ENCODE data around the gene CDH5. TPM values are rescaled to one million over a fixed set of nuclear protein-coding genes. Genes with fewer than 3 reads are reported as not detected.

CDH5 gene
- total and polyA plus RNA-seq, 12 donors: 39.4 to 81.2 (median 52.9) TPM

DNA sequence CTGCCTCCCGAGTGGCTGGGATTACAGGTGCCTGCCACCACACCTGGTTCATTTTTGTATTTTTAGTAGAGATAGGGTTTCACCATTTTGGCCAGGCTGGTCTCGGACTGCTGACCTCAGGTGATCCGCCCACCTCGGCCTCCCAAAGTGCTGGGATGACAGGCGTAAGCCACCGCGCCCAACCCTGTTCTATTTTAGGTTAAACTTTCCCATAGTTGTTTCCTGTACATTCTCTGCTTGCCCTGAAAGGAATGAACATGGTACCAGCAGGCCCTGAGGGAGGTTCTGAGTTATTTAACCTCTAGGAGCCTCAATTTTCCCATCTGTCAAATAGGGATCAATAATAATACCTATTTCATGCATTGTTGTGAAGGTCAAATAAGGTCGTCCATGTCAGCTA, 11.0 kb upstream of the CDH5 start:
- ATAC-seq (no peak), DNase-seq (no peak)
- Histone ChIP-seq H3K27ac (no peak overlapping the region), H3K4me1 (peaks cover 7 to 41% (median 22%) of the 10 kb centered on the region in 9 donors), H3K9me3 (no peaks in the 10 kb centered on the region), H3K27me3 (peaks cover 0 to 34% (median 8%) of the 10 kb centered on the region in 7 donors), H3K4me3 (no peak overlapping the region), H3K36me3 (no peaks in the 10 kb centered on the region)
- 57 to 70% methylated on average over 8 of the region's 8 CpGs for WGBS, 2 donors
- TF ChIP-seq, protein P1, sequence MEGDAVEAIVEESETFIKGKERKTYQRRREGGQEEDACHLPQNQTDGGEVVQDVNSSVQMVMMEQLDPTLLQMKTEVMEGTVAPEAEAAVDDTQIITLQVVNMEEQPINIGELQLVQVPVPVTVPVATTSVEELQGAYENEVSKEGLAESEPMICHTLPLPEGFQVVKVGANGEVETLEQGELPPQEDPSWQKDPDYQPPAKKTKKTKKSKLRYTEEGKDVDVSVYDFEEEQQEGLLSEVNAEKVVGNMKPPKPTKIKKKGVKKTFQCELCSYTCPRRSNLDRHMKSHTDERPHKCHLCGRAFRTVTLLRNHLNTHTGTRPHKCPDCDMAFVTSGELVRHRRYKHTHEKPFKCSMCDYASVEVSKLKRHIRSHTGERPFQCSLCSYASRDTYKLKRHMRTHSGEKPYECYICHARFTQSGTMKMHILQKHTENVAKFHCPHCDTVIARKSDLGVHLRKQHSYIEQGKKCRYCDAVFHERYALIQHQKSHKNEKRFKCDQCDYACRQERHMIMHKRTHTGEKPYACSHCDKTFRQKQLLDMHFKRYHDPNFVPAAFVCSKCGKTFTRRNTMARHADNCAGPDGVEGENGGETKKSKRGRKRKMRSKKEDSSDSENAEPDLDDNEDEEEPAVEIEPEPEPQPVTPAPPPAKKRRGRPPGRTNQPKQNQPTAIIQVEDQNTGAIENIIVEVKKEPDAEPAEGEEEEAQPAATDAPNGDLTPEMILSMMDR (IDR thresholded peaks at IDR 0.05): no peak
- intact Hi-C loops (cut with DNase I): loop anchor here in 5 of 10 donors (5.0 kb wide), 1 partner anchor 127 kb away; no protein-coding TSS in a partner anchor

DNA sequence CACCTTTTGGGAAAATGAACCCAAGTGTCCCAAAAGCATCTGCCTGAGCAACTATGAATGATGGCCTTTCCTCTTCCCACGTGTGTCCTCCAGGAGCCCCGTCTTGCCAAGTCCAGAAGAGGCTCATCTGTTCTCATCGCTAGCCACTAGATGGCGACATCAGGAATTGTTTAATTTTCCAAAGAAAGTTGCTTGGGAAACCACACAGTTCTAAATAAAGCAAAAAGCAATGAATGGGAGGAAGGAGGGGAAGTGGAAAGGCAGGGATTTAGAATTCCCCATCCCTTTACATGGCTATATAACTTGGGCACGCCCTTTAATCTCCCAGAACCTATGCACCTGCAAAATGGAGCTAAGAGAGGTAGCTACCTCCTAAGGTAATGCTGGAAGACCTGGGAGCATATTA, 9.0 kb upstream of the CDH5 start:
- H3K27me3 ChIP-seq: peaks cover 0 to 19% (median 0%) of the 10 kb centered on the region in 7 donors
- 0 to 1% methylated on average over 5 of the region's 5 CpGs for WGBS, 2 donors
- intact Hi-C loops (cut with DNase I): loop anchor here in 6 of 10 donors (2.0 to 5.0 kb wide), 2 partner anchors 125 kb away; no protein-coding TSS in a partner anchor
- TF ChIP-seq, protein P1 (IDR thresholded peaks at IDR 0.05): peak; percentile 62 to 87 (median 81)
- H3K9me3 ChIP-seq: no peaks in the 10 kb centered on the region
- H3K27ac ChIP-seq: peak overlapping the region in 5 of 10 donors; percentile 32 to 96 (median 40)
- H3K36me3 ChIP-seq: no peaks in the 10 kb centered on the region
- peak in 1 of 2 donors; percentile 78 for DNase-seq
- H3K4me3 ChIP-seq: no peak overlapping the region
- peaks cover 7 to 61% (median 37%) of the 10 kb centered on the region in 9 donors for H3K4me1 ChIP-seq
- ATAC-seq: peak in 6 of 8 donors; percentile 17 to 45 (median 32)

DNA sequence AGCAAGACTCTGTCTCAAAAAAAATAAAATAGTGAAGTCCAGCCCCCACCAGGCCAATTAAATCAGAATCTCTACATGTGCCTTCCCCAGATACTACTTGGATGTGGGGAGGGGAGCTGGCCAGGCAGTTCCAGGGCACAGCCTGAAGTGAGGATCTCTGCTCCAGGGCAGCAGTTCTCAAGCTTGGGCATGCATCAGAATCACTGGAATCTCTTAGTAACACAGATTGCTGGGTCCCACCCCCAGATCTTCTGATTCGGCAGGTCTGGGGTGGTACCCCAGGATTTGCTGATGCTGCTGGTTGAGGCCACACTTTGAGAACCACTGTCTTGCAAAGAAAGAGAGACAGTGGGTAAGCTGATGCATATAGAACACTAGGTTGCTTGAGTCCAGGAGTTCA, 8.3 kb upstream of the CDH5 start:
- WGBS, 2 donors: 89 to 95% methylated on average over 1 of the region's 1 CpG
- Histone ChIP-seq H3K4me1 (peaks cover 7 to 68% (median 38%) of the 10 kb centered on the region in 9 donors), H3K27ac (peak overlapping the region in 7 of 10 donors; percentile 30 to 96 (median 53)), H3K4me3 (no peak overlapping the region), H3K36me3 (no peaks in the 10 kb centered on the region), H3K27me3 (peaks cover 0 to 20% (median 2%) of the 10 kb centered on the region in 7 donors), H3K9me3 (no peaks in the 10 kb centered on the region)
- no peak for DNase-seq
- no peak for ATAC-seq
- TF ChIP-seq, protein P1 (IDR thresholded peaks at IDR 0.05): no peak
- intact Hi-C loops (cut with DNase I): loop anchor here in 5 of 10 donors (5.0 kb wide), 1 partner anchor 124 kb away; no protein-coding TSS in a partner anchor

DNA sequence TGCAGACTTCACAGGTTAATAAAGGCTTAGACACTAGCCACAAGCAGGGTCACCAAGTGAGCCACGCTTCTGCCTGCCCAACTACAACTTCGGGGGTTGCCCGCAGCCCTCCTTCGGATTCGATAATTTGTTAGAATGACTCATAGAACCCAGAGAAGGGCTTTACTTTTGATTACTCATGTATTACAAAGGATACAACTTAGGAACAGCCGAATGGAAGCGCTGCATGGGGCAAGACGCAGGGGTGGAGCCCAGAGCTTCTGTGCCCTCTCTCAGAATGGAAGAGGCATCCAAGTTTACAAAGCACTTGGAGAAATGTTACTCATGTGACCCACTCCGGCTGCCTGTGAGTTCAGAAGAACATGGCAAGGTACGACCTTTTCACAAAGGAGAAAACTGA, 7.5 kb upstream of the CDH5 start:
- no peaks in the 10 kb centered on the region for H3K9me3 ChIP-seq
- H3K36me3 ChIP-seq: no peaks in the 10 kb centered on the region
- peak in 1 of 8 donors; percentile 5 for ATAC-seq
- H3K4me3 ChIP-seq: peak overlapping the region in 1 of 10 donors; percentile 8
- no peak for DNase-seq
- TF ChIP-seq, protein P1 (IDR thresholded peaks at IDR 0.05): no peak
- peaks cover 10 to 76% (median 44%) of the 10 kb centered on the region in 9 donors for H3K4me1 ChIP-seq
- intact Hi-C loops (cut with DNase I): loop anchor here in 5 of 10 donors (5.0 kb wide), 1 partner anchor 123 kb away; no protein-coding TSS in a partner anchor
- peak overlapping the region in 9 of 10 donors; percentile 54 to 96 (median 70) for H3K27ac ChIP-seq
- 62 to 69% methylated on average over 10 of the region's 10 CpGs for WGBS, 2 donors
- H3K27me3 ChIP-seq: peaks cover 0 to 17% (median under 1%) of the 10 kb centered on the region in 7 donors

All from heart right ventricle (tissue), 16 donors.